ENCODE measurements around the gene DCBLD1. TPM values are rescaled to one million over a fixed set of nuclear protein-coding genes. Genes with fewer than 3 reads are reported as not detected.

Gene DCBLD1
- total and polyA plus RNA-seq, 9 of the 15 experiments (the other 6 are each of a cell fraction or from before 2014, with no cell fraction given) = 0.80 to 8.5 (median 6.8) TPM

DNA sequence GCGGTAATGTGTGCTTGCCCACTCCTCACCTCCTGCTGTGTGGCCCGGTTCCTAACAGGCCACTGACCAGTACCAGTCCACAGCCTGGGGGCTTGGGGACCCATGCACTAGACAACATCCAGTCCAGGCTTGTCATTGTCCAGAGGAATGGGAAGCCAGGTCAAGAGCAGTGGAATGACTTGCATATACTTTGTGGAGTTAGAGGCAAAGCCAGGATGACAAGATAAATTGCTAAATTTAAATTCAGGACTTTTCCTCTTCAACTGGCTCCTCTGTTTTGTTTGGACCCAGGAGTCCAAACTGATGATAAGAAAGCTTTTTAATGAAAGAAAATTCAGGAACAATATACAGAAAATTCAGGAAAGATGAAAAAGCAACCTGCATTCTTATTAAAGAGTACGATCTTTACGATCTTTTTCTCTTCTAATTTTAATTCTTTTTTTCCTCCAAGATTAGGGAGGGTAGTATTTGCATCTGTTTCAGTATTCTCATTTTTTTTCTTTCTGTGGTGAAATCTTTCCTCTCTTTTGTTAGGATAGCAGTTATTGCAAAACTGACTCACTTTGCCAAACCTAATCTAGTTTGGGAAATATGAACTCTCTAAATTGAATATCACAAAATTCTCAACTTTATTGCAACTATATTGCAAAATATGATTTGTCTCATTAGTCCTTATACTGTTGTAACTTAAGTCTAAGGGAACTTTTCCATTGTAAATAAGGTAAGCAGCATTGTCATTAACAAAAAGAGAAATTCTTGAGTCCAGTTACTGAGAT lies 48.2 kb downstream of the DCBLD1 start:
- H3K4me2 ChIP-seq (ENCODE audit: insufficient read depth, low read length) = no peak overlapping the region
- H2AFZ ChIP-seq (ENCODE audit: low read depth, low read length) = no peak overlapping the region
- peaks cover 0 to 7% of the 10 kb centered on the region in 2 experiments; a peak in 2 of 5 replicates for H3K4me1 ChIP-seq (replicated peaks in 1 of 2; ENCODE audit: control insufficient read depth in 2 of 2, insufficient read depth in 2 of 2, low read length in 2 of 2)
- POLR2A ChIA-PET = interaction anchor here (0.6 to 1.5 kb wide), 2 partner anchors 9 to 22 kb away, joined by 3 read pairs; no protein-coding TSS in a partner anchor
- 88% methylated on average over 4 of the region's 4 CpGs for WGBS (ENCODE audit: insufficient coverage, low coverage, missing lambda C conversion rate)
- no peaks in the 10 kb centered on the region for H3K9me1 ChIP-seq (ENCODE audit: control insufficient read depth, insufficient read depth, low read length)
- peak overlapping the region in 1 of 2 experiments; percentile 48; a peak in 1 of 4 replicates for H3K9ac ChIP-seq (ENCODE audit: insufficient read depth in 1 of 2, low read depth in 2 of 2, low read length in 2 of 2)
- DNase-seq (ENCODE audit: extremely low read depth in 1 of 4, low spot score in 3 of 4) (no peak), ATAC-seq (peak; percentile 24; the same call in 2 of the 3 replicates), FAIRE-seq (no peak)
- in situ Hi-C loops (cut with MboI) (no loop called here), intact Hi-C loops (cut with micrococcal nuclease) (no loop called here)
- H3K9me3 ChIP-seq (replicated peaks; ENCODE audit: control insufficient read depth, insufficient read depth, low read depth, low read length) = no peaks in the 10 kb centered on the region
- BruUV-seq (replicated peaks) = no TSS peak
- no peak overlapping the region for H3K4me3 ChIP-seq
- no peaks in the 10 kb centered on the region for H4K20me1 ChIP-seq (replicated peaks; ENCODE audit: control insufficient read depth, insufficient read depth, low read length)
- H3K27me3 ChIP-seq (ENCODE audit: control insufficient read depth in 2 of 2, insufficient read depth in 2 of 2, low read length in 2 of 2) = no peaks in the 10 kb centered on the region
- no peaks in the 10 kb centered on the region for H3K36me3 ChIP-seq (ENCODE audit: control insufficient read depth, insufficient read depth, low read length)
- TF ChIP-seq, protein P1, sequence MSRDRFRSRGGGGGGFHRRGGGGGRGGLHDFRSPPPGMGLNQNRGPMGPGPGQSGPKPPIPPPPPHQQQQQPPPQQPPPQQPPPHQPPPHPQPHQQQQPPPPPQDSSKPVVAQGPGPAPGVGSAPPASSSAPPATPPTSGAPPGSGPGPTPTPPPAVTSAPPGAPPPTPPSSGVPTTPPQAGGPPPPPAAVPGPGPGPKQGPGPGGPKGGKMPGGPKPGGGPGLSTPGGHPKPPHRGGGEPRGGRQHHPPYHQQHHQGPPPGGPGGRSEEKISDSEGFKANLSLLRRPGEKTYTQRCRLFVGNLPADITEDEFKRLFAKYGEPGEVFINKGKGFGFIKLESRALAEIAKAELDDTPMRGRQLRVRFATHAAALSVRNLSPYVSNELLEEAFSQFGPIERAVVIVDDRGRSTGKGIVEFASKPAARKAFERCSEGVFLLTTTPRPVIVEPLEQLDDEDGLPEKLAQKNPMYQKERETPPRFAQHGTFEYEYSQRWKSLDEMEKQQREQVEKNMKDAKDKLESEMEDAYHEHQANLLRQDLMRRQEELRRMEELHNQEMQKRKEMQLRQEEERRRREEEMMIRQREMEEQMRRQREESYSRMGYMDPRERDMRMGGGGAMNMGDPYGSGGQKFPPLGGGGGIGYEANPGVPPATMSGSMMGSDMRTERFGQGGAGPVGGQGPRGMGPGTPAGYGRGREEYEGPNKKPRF (IDR thresholded peaks at IDR 0.05; ENCODE audit: low read depth, low read length) = no peak
- TF ChIP-seq, protein P2, sequence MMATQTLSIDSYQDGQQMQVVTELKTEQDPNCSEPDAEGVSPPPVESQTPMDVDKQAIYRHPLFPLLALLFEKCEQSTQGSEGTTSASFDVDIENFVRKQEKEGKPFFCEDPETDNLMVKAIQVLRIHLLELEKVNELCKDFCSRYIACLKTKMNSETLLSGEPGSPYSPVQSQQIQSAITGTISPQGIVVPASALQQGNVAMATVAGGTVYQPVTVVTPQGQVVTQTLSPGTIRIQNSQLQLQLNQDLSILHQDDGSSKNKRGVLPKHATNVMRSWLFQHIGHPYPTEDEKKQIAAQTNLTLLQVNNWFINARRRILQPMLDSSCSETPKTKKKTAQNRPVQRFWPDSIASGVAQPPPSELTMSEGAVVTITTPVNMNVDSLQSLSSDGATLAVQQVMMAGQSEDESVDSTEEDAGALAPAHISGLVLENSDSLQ (IDR thresholded peaks at IDR 0.05) = peak; percentile 12; the same call in 1 of the 2 replicates
- TF ChIP-seq MEIS2 (IDR thresholded peaks at IDR 0.05; ENCODE audit: partially characterized antibody) (peak; percentile 56), C11orf30 (IDR thresholded peaks at IDR 0.05; ENCODE audit: low read depth) (peak; percentile 29; the same call in 1 of the 2 replicates), ZNF316 (IDR thresholded peaks at IDR 0.05) (peak; percentile 71), NFE2 (IDR thresholded peaks at IDR 0.05; ENCODE audit: low read depth) (0 out of 2 replicates have a peak, but pooled peaks have one; percentile 24), MAFG (tag; conservative IDR thresholded peaks at IDR 0.05) (peak; percentile 77), E2F3 (CRISPR knock-in tag; IDR thresholded peaks at IDR 0.05) (no peak)
- TF ChIP-seq, protein P3, sequence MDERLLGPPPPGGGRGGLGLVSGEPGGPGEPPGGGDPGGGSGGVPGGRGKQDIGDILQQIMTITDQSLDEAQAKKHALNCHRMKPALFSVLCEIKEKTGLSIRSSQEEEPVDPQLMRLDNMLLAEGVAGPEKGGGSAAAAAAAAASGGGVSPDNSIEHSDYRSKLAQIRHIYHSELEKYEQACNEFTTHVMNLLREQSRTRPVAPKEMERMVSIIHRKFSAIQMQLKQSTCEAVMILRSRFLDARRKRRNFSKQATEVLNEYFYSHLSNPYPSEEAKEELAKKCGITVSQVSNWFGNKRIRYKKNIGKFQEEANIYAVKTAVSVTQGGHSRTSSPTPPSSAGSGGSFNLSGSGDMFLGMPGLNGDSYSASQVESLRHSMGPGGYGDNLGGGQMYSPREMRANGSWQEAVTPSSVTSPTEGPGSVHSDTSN (CRISPR knock-in tag; IDR thresholded peaks at IDR 0.05; ENCODE audit: low read depth) = no peak
- TF ChIP-seq, protein P3 (tag; conservative IDR thresholded peaks at IDR 0.05; ENCODE audit: low read depth) = peak; percentile 72
- H3K79me2 ChIP-seq (ENCODE audit: control insufficient read depth, insufficient read depth, low read length) = no peaks in the 10 kb centered on the region
- CTCF ChIA-PET (ENCODE audit: low intra/inter-chr PET ratio) = no interaction called here
- no peak overlapping the region for H3K27ac ChIP-seq (ENCODE audit: extremely low read depth, low read depth, low read length)
